Measurements from ENCODE around the gene CELSR1.
"Not testable (repeated sequence)": the region's sequence is repeated elsewhere in the genome, so short reads cannot be mapped to it uniquely, and the experiment has no call there.

The CELSR1 gene

GRCh38 chr22:46416891-46417580 is 120.4 kb downstream of the CELSR1 start:
- no peak for DNase-seq (ENCODE audit: low read depth)

GRCh38 chr22:46416520-46416871 is 120.9 kb downstream of the CELSR1 start:
- DNase-seq (ENCODE audit: low read depth), result no peak

- no peak for DNase-seq (ENCODE audit: low read depth)
Observed at GRCh38 chr22:46415776-46416519, 121.5 kb downstream of the CELSR1 start.

GRCh38 chr22:46414704-46415103 is 122.7 kb downstream of the CELSR1 start:
- no peak for DNase-seq (ENCODE audit: low read depth)

- DNase-seq (ENCODE audit: low read depth), result no peak
Observed at GRCh38 chr22:46413725-46414379, 123.6 kb downstream of the CELSR1 start.

DNA sequence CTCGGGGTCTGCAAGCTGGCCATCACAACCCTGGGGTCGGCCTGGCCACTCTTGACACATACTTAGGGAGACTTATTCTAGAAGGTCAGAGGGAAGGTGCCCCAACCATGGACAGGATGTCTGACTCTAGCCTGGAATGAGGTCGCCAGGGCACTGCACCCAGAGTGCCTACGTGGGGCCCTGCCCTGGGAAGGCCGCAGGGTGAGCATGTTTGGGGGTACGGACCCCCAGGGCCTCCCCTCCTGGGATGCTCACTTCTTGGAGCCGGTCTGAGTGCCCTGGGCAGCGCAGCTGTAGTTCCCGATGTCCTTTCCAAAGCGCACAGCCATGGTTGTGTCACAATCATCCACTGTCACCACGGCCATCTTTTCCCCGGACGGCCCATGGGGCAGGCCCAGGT is 126.1 kb downstream of the CELSR1 start:
- no peak for DNase-seq (ENCODE audit: low read depth)

DNA sequence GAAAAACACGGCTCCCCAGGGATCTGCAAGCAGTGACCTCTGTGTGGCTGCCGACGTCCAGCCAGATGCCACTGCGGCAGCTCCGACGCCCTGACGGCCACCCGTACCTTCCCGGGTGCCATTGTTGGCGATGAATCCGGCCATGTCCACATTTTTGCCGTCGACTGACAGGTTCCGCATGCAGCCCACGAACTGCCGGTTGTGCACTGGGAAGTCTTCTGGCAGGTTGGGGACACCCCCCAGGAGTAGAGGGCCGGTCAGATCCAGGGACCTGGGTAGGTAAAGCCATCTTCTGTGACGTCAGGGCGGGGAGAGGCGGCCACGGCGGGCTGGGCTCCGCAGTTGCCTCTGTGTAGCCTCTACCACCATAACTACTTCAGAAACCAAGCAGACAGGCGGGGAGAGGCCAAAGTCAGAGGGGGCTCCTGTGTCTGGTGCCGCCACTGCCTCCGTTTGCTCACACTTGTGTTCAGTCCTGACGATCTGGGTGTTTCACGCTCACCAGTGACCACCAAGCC is 127.1 kb downstream of the CELSR1 start:
- no peak for DNase-seq (ENCODE audit: low read depth)

DNA sequence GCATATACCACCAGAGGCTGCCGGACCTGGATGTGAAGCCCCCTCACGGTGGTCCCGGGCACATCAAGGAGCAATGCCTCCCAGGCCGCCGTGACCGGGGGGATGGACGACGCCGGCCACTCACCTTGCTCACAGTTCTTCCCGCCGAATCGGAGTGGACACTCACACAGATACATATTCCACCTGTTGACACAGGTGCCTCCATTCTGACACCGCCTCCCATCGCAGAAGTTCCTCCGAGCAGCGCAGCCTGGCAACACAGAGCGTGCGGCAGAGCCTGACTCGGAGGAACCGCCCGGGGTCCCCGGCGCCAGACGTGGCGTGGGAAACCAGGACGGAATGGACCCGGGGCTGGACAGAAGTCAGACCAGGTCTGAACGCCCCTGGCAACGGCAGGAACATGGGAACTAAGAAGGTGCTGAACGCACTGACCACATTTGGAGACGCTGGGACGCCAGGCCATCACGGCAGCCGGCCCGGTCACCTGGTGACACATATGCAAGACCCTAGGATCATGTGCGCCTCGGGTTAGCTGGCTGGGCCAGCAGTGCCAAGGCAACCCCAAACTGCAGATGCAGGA is 127.7 kb downstream of the CELSR1 start:
- no peak for DNase-seq (ENCODE audit: low read depth)

- no peak for DNase-seq (ENCODE audit: low read depth)
Observed at GRCh38 chr22:46408568-46409506, 128.6 kb downstream of the CELSR1 start.

GRCh38 chr22:46407748-46408147 is 129.7 kb downstream of the CELSR1 start:
- no peak for DNase-seq (ENCODE audit: low read depth)

DNA sequence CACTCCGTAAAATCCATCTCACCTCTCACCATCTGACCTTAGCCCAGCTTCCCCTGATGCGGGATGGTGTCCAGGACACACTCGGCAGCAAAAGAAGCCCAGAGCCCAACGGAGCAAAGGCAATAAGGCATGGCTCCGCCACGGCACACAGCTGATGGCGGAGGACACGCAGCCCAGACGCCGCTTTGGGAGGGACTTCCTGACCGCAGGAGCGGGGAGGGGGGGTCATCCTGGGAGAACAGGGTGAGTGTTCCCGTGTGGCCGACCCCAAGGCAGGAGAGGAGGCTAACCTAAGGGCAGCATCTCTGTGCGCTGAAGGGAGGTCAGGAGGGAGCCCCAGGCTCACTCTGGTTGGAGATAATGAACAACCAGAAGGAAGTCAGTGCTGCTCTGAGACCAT is 130.6 kb downstream of the CELSR1 start:
- no peak for DNase-seq (ENCODE audit: low read depth)

DNA sequence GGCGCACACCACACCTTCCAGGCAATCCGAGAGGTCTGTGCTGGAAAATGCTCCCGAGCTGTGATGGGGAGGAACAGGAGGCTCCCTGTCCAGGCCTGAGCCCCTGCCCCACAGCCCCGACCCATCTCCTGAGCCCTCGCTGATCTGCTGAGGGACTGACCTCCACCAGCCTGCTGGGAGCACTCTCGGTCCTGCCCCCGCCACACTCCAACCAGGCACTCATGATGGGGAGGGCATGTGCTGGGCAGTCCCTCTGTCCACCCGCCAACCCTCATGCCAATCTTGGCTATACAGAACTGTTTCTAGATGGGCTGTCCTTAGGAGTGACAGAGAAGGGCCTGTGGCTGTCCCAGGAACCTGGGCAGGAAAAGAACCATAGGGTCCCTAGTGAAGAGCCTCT is 131.1 kb downstream of the CELSR1 start:
- no peak for DNase-seq (ENCODE audit: low read depth)

DNA sequence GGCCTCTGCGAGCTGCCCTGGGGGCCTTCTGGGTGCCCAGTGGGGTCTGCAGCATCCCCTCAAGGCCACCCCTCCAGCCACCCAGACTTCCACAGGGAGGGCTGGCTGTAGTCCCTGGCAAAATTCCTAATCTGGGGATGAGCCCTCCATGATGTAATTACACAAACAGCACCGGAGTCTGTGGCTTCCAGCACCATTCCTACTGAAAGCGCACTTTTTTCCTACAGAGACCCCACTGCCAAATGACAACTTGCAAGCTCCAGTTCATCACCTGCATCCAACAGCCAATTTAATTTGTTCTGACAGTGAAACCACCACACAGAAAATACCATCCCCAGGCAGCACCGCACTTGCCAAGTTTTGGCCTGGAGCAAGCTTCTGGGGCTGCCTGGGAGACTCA is 131.5 kb downstream of the CELSR1 start:
- no peak for DNase-seq (ENCODE audit: low read depth)

DNA sequence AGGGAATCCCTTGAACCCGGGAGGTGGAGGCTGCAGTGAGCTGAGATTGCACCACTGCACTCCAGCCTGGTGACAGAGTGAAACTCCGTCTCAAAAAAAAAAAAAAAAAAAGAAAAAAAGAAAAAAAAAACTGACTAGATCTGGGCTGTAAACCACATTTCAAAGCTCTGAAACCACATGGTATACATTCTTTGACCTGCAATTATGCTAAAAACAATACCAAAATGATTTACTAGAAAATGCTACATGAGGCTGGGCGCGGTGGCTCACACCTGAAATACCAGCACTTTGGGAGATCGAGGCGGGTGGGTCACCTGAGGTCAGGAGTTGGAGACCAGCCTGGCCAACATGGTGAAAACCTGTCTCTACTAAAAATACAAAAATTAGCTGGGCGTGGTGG is 133.5 kb downstream of the CELSR1 start:
- not testable (repeated sequence) for DNase-seq (ENCODE audit: low read depth)

- no peak for DNase-seq (ENCODE audit: low read depth)
Observed at GRCh38 chr22:46402505-46402904, 134.9 kb downstream of the CELSR1 start.

DNA sequence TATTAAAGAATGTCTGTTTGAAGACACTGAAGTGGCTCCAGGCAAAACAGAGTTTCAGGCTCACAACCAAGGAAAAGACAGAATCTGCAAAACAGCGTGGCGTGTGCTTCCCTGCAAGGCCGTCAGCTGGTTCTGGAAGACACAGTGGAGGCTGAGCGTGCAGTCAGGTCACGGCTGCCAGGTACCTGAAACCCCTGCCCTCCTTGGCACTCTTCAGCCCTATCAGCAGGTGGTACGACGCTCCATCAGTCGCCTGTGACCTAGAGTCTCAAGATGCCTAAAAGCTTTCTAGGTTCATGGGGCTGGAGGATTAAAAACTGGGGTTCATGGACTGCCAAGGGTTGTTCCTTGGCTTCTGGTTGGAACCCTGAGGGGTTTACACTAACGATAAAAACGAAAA is 136.1 kb downstream of the CELSR1 start:
- no peak for DNase-seq (ENCODE audit: low read depth)

- no peak for DNase-seq (ENCODE audit: low read depth)
Observed at GRCh38 chr22:46399251-46400024, 138.0 kb downstream of the CELSR1 start.

GRCh38 chr22:46397951-46398350 is 139.5 kb downstream of the CELSR1 start:
- no peak for DNase-seq (ENCODE audit: low read depth)

DNA sequence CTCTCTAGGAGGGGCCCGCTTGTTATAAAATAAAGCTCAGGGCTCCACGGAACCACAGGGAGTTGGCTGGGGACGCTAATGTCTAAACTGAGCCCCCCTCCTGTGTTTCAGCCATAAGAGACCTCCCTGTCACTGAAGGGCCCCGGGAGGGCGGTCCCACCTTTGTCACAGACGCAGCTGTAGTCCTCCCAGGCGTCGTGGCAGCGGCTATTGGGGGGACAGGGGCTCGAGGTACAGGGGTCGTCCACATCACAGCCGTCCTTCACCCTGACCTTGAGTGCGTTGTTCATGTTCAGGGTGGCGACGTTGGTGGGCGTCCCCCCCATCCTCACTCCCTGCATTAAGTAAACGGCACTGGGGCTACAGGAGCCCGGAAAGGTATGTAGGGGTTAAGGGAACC is 139.9 kb downstream of the CELSR1 start:
- no peak for DNase-seq (ENCODE audit: low read depth)

- not testable (repeated sequence) for DNase-seq (ENCODE audit: low read depth)
Observed at GRCh38 chr22:46397049-46397448, 140.4 kb downstream of the CELSR1 start.

GRCh38 chr22:46395145-46395544 is 142.3 kb downstream of the CELSR1 start:
- DNase-seq (ENCODE audit: low read depth), result no peak
